ENCODE measurements around the gene TOR4A. TPM values are rescaled to one million over a fixed set of nuclear protein-coding genes. Genes with fewer than 3 reads are reported as not detected.
"Not testable (repeated sequence)": the region's sequence is repeated elsewhere in the genome, so short reads cannot be mapped to it uniquely, and the experiment has no call there.

Gene TOR4A
- total RNA-seq, 8 experiments from 2014 or later: 0.11 to 14.2 (median 0.71) TPM

- H3K4me3 ChIP-seq; in situ Hi-C loops (cut with MboI; ENCODE audit: low pct_unique_long_range_greater_than_20kb in 2 of 9, low sequenced_read_pairs in 9 of 9, unreplicated experiment in 9 of 9); H3K4me1 ChIP-seq (replicated peaks in 1 of 2); H3K27ac ChIP-seq; ATAC-seq (replicated peaks in 6 of 8): not testable (repeated sequence)
- 43 to 78% (median 55%) methylated on average over 3 to 8 of the region's 8 CpGs for WGBS, 10 experiments
Observed at GRCh38 chr9:137327641-137328550, 50.4 kb downstream of the TOR4A start.

GRCh38 chr9:137329590-137329989, 52.1 kb downstream of the TOR4A start:
- H3K4me3 ChIP-seq; H3K4me1 ChIP-seq (replicated peaks in 1 of 2); H3K27ac ChIP-seq; in situ Hi-C loops (cut with MboI; ENCODE audit: low pct_unique_long_range_greater_than_20kb in 2 of 9, low sequenced_read_pairs in 9 of 9, unreplicated experiment in 9 of 9); ATAC-seq (replicated peaks in 6 of 8): not testable (repeated sequence)
- WGBS, 10 experiments: 89% methylated on average over 6 of the region's 26 CpGs; no CpG with 5 or more reads in 9 of the 10 experiments

- no peak overlapping the region for H3K4me3 ChIP-seq
- in situ Hi-C loops (cut with MboI; ENCODE audit: low pct_unique_long_range_greater_than_20kb in 2 of 9, low sequenced_read_pairs in 9 of 9, unreplicated experiment in 9 of 9): no loop called here
- no peak overlapping the region for H3K27ac ChIP-seq
- no peaks in the 10 kb centered on the region for H3K4me1 ChIP-seq (replicated peaks in 1 of 2)
- WGBS, 10 experiments: 22 to 88% (median 83%) methylated on average over 2 to 6 of the region's 6 CpGs; no CpG with 5 or more reads in 1 of the 10 experiments
- no peak for ATAC-seq (replicated peaks in 6 of 8)
Observed at GRCh38 chr9:137330689-137331088, 53.2 kb downstream of the TOR4A start.

DNA sequence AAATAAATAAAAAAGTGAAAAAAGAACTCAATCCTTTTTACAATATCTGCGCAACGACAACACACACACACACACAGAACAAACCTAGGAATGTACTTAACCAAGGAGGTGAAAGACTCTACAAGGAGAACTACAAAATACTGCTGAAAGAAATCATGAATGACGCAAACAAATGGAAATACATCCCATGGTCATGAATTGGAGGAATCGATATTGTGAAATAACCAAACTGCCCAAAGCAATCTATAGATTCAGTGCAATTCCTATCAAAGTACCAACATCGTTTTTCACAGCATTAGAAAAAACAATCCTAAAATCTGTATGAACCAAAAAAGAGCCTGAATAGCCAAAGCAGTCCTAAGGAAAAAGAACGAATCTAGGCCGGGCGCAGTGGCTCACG, 54.4 kb downstream of the TOR4A start:
- H3K27ac ChIP-seq: no peak overlapping the region
- ATAC-seq (replicated peaks in 6 of 8): no peak
- no peak overlapping the region for H3K4me3 ChIP-seq
- WGBS, 10 experiments: 71 to 100% (median 90%) methylated on average over 4 to 6 of the region's 9 CpGs; no CpG with 5 or more reads in 1 of the 10 experiments
- no peaks in the 10 kb centered on the region for H3K4me1 ChIP-seq (replicated peaks in 1 of 2)
- in situ Hi-C loops (cut with MboI; ENCODE audit: low pct_unique_long_range_greater_than_20kb in 2 of 9, low sequenced_read_pairs in 9 of 9, unreplicated experiment in 9 of 9): no loop called here

Other genes starting within 250 kb of the TOR4A start
- 10 to 100 TPM in 7 of 8 experiments, 1 to 10 TPM in 1; 8.1 to 27.9 (median 18.0) TPM for gene ABCA2, start 249.5 kb upstream of the TOR4A start, total RNA-seq
- gene FUT7, start 245.6 kb upstream of the TOR4A start, total RNA-seq: 1 to 10 TPM in 1 of 8 experiments, under 1 TPM in 6, not detected in 1; 0.08 to 1.0 (median 0.25) TPM
- gene NPDC1, start 231.5 kb upstream of the TOR4A start, total RNA-seq: 10 to 100 TPM; 19.0 to 61.7 (median 30.5) TPM
- 1 to 10 TPM in 1 of 8 experiments, under 1 TPM in 7; 0.13 to 1.3 (median 0.34) TPM for gene ENTPD2, start 223.7 kb upstream of the TOR4A start, total RNA-seq
- 10 to 100 TPM in 2 of 8 experiments, 1 to 10 TPM in 4, under 1 TPM in 2; 0.31 to 12.5 (median 6.4) TPM for gene SAPCD2, start 207.2 kb upstream of the TOR4A start, total RNA-seq
- gene UAP1L1, start 200.2 kb upstream of the TOR4A start, total RNA-seq: 1 to 10 TPM in 6 of 8 experiments, under 1 TPM in 2; 0.63 to 8.9 (median 4.5) TPM
- 10 to 100 TPM; 28.6 to 89.3 (median 50.3) TPM for gene MAN1B1, start 190.7 kb upstream of the TOR4A start, total RNA-seq
- 100 to 1,000 TPM in 3 of 8 experiments, 10 to 100 TPM in 5; 14.2 to 233 (median 56.1) TPM for gene DPP7, start 163.0 kb upstream of the TOR4A start, total RNA-seq
- 1 to 10 TPM in 4 of 8 experiments, under 1 TPM in 4; 0.20 to 6.0 (median 1.2) TPM for gene GRIN1, start 138.6 kb upstream of the TOR4A start, total RNA-seq
- gene LRRC26, start 107.7 kb upstream of the TOR4A start, total RNA-seq: under 1 TPM in 3 of 8 experiments, not detected in 5; 0.17 to 1.00 (median 0.43) TPM
- not detected for gene TMEM210, start 105.7 kb upstream of the TOR4A start, total RNA-seq
- 10 to 100 TPM; 11.9 to 43.3 (median 20.0) TPM for gene ANAPC2, start 89.2 kb upstream of the TOR4A start, total RNA-seq
- gene SSNA1, start 89.0 kb upstream of the TOR4A start, total RNA-seq: 10 to 100 TPM; 28.2 to 50.7 (median 44.5) TPM
- gene TPRN, start 77.0 kb upstream of the TOR4A start, total RNA-seq: 10 to 100 TPM in 4 of 8 experiments, 1 to 10 TPM in 4; 5.9 to 79.6 (median 10.6) TPM
- 10 to 100 TPM; 20.0 to 31.7 (median 26.4) TPM for gene TMEM203, start 72.1 kb upstream of the TOR4A start, total RNA-seq
- gene NDOR1, start 72.0 kb upstream of the TOR4A start, total RNA-seq: 10 to 100 TPM in 2 of 8 experiments, 1 to 10 TPM in 6; 5.1 to 25.3 (median 8.6) TPM
- gene RNF208, start 55.5 kb upstream of the TOR4A start, total RNA-seq: 1 to 10 TPM in 7 of 8 experiments, under 1 TPM in 1; 0.41 to 7.0 (median 3.0) TPM
- 1 to 10 TPM; 1.2 to 4.7 (median 1.3) TPM for gene CYSRT1, start 52.6 kb upstream of the TOR4A start, total RNA-seq
- 1 to 10 TPM in 1 of 8 experiments, under 1 TPM in 7; 0.23 to 1.1 (median 0.46) TPM for gene RNF224, start 50.2 kb upstream of the TOR4A start, total RNA-seq
- gene SLC34A3, start 46.8 kb upstream of the TOR4A start, total RNA-seq: under 1 TPM in 6 of 8 experiments, not detected in 2; 0.11 to 0.49 (median 0.20) TPM
- gene TUBB4B, start 36.4 kb upstream of the TOR4A start, total RNA-seq: 100 to 1,000 TPM in 5 of 8 experiments, 10 to 100 TPM in 3; 57.6 to 372 (median 151) TPM
- gene STPG3, start 26.4 kb upstream of the TOR4A start, total RNA-seq: 1 to 10 TPM in 3 of 8 experiments, under 1 TPM in 2, not detected in 3; 0.42 to 1.4 (median 1.3) TPM
- gene NELFB, start 22.4 kb upstream of the TOR4A start, total RNA-seq: 10 to 100 TPM; 22.8 to 38.4 (median 34.5) TPM
- 10 to 100 TPM in 1 of 8 experiments, 1 to 10 TPM in 5, under 1 TPM in 1, not detected in 1; 1.00 to 20.5 (median 3.4) TPM for gene NRARP, start 24.5 kb downstream of the TOR4A start, total RNA-seq
- gene EXD3, start 145.4 kb downstream of the TOR4A start, total RNA-seq: 10 to 100 TPM in 3 of 8 experiments, 1 to 10 TPM in 5; 3.2 to 14.8 (median 9.6) TPM
- gene NOXA1, start 145.7 kb downstream of the TOR4A start, total RNA-seq: 1 to 10 TPM in 2 of 8 experiments, under 1 TPM in 6; 0.13 to 2.1 (median 0.32) TPM
- gene ENTPD8, start 163.6 kb downstream of the TOR4A start, total RNA-seq: under 1 TPM in 6 of 8 experiments, not detected in 2; 0.08 to 0.52 (median 0.21) TPM
- gene NSMF, start 181.6 kb downstream of the TOR4A start, total RNA-seq: 100 to 1,000 TPM in 1 of 8 experiments, 10 to 100 TPM in 7; 18.0 to 116 (median 26.2) TPM

Measured in motor neuron (in vitro differentiated cells).